ENCODE data around the gene MCC.

Gene MCC

GRCh38 chr5:113123618-113124017 is 364.6 kb downstream of the MCC start:
- Histone ChIP-seq H3K9me3 (ENCODE audit: control insufficient read depth, low read depth, low read length) (no peaks in the 10 kb centered on the region), H3K27me3 (ENCODE audit: control insufficient read depth, insufficient read depth, low read length) (no peaks in the 10 kb centered on the region), H3K27ac (ENCODE audit: low read length) (no peak overlapping the region), H3K36me3 (ENCODE audit: control insufficient read depth, low read depth, low read length) (no peaks in the 10 kb centered on the region), H3K4me3 (ENCODE audit: low read length) (no peak overlapping the region), H3K4me1 (ENCODE audit: control insufficient read depth, low read depth, low read length) (peaks cover 15% of the 10 kb centered on the region), H3K9ac (ENCODE audit: low read length) (no peak overlapping the region)

- no peak overlapping the region for H3K9ac ChIP-seq (ENCODE audit: low read length)
- no peak overlapping the region for H3K27ac ChIP-seq (ENCODE audit: low read length)
- H3K9me3 ChIP-seq (ENCODE audit: control insufficient read depth, low read depth, low read length): no peaks in the 10 kb centered on the region
- H3K27me3 ChIP-seq (ENCODE audit: control insufficient read depth, insufficient read depth, low read length): no peaks in the 10 kb centered on the region
- no peaks in the 10 kb centered on the region for H3K36me3 ChIP-seq (ENCODE audit: control insufficient read depth, low read depth, low read length)
- H3K4me1 ChIP-seq (ENCODE audit: control insufficient read depth, low read depth, low read length): peaks cover 10% of the 10 kb centered on the region
- H3K4me3 ChIP-seq (ENCODE audit: low read length): no peak overlapping the region
These were observed 366.2 kb downstream of the MCC start for GRCh38 chr5:113122053-113122452.

- H3K36me3 ChIP-seq (ENCODE audit: control insufficient read depth, low read depth, low read length): no peaks in the 10 kb centered on the region
- H3K27me3 ChIP-seq (ENCODE audit: control insufficient read depth, insufficient read depth, low read length): no peaks in the 10 kb centered on the region
- no peak overlapping the region for H3K27ac ChIP-seq (ENCODE audit: low read length)
- no peaks in the 10 kb centered on the region for H3K9me3 ChIP-seq (ENCODE audit: control insufficient read depth, low read depth, low read length)
- H3K4me3 ChIP-seq (ENCODE audit: low read length): no peak overlapping the region
- H3K9ac ChIP-seq (ENCODE audit: low read length): no peak overlapping the region
- peaks cover 5% of the 10 kb centered on the region for H3K4me1 ChIP-seq (ENCODE audit: control insufficient read depth, low read depth, low read length)
These were observed 368.9 kb downstream of the MCC start for GRCh38 chr5:113119246-113119924.

GRCh38 chr5:113118765-113119164 is 369.5 kb downstream of the MCC start:
- H3K27me3 ChIP-seq (ENCODE audit: control insufficient read depth, insufficient read depth, low read length): no peaks in the 10 kb centered on the region
- H3K9ac ChIP-seq (ENCODE audit: low read length): no peak overlapping the region
- no peak overlapping the region for H3K27ac ChIP-seq (ENCODE audit: low read length)
- no peak overlapping the region for H3K4me3 ChIP-seq (ENCODE audit: low read length)
- H3K4me1 ChIP-seq (ENCODE audit: control insufficient read depth, low read depth, low read length): peaks cover 1% of the 10 kb centered on the region
- no peaks in the 10 kb centered on the region for H3K9me3 ChIP-seq (ENCODE audit: control insufficient read depth, low read depth, low read length)
- no peaks in the 10 kb centered on the region for H3K36me3 ChIP-seq (ENCODE audit: control insufficient read depth, low read depth, low read length)

GRCh38 chr5:113118298-113118697 is 370.0 kb downstream of the MCC start:
- no peaks in the 10 kb centered on the region for H3K36me3 ChIP-seq (ENCODE audit: control insufficient read depth, low read depth, low read length)
- no peak overlapping the region for H3K9ac ChIP-seq (ENCODE audit: low read length)
- no peak overlapping the region for H3K27ac ChIP-seq (ENCODE audit: low read length)
- H3K27me3 ChIP-seq (ENCODE audit: control insufficient read depth, insufficient read depth, low read length): no peaks in the 10 kb centered on the region
- no peaks in the 10 kb centered on the region for H3K4me1 ChIP-seq (ENCODE audit: control insufficient read depth, low read depth, low read length)
- H3K4me3 ChIP-seq (ENCODE audit: low read length): no peak overlapping the region
- no peaks in the 10 kb centered on the region for H3K9me3 ChIP-seq (ENCODE audit: control insufficient read depth, low read depth, low read length)

GRCh38 chr5:113117543-113118115 is 370.6 kb downstream of the MCC start:
- no peak overlapping the region for H3K4me3 ChIP-seq (ENCODE audit: low read length)
- no peaks in the 10 kb centered on the region for H3K27me3 ChIP-seq (ENCODE audit: control insufficient read depth, insufficient read depth, low read length)
- H3K4me1 ChIP-seq (ENCODE audit: control insufficient read depth, low read depth, low read length): no peaks in the 10 kb centered on the region
- H3K9ac ChIP-seq (ENCODE audit: low read length): no peak overlapping the region
- H3K9me3 ChIP-seq (ENCODE audit: control insufficient read depth, low read depth, low read length): no peaks in the 10 kb centered on the region
- no peak overlapping the region for H3K27ac ChIP-seq (ENCODE audit: low read length)
- no peaks in the 10 kb centered on the region for H3K36me3 ChIP-seq (ENCODE audit: control insufficient read depth, low read depth, low read length)

GRCh38 chr5:113115956-113116355 is 372.3 kb downstream of the MCC start:
- Histone ChIP-seq H3K9me3 (ENCODE audit: control insufficient read depth, low read depth, low read length) (no peaks in the 10 kb centered on the region), H3K9ac (ENCODE audit: low read length) (no peak overlapping the region), H3K4me3 (ENCODE audit: low read length) (no peak overlapping the region), H3K36me3 (ENCODE audit: control insufficient read depth, low read depth, low read length) (no peaks in the 10 kb centered on the region), H3K4me1 (ENCODE audit: control insufficient read depth, low read depth, low read length) (no peaks in the 10 kb centered on the region), H3K27me3 (ENCODE audit: control insufficient read depth, insufficient read depth, low read length) (no peaks in the 10 kb centered on the region), H3K27ac (ENCODE audit: low read length) (no peak overlapping the region)

GRCh38 chr5:113115061-113115460 is 373.2 kb downstream of the MCC start:
- Histone ChIP-seq H3K4me3 (ENCODE audit: low read length) (no peak overlapping the region), H3K4me1 (ENCODE audit: control insufficient read depth, low read depth, low read length) (no peaks in the 10 kb centered on the region), H3K9me3 (ENCODE audit: control insufficient read depth, low read depth, low read length) (no peaks in the 10 kb centered on the region), H3K36me3 (ENCODE audit: control insufficient read depth, low read depth, low read length) (no peaks in the 10 kb centered on the region), H3K27me3 (ENCODE audit: control insufficient read depth, insufficient read depth, low read length) (no peaks in the 10 kb centered on the region), H3K9ac (ENCODE audit: low read length) (no peak overlapping the region), H3K27ac (ENCODE audit: low read length) (no peak overlapping the region)

GRCh38 chr5:113114559-113114958 is 373.7 kb downstream of the MCC start:
- H3K9me3 ChIP-seq (ENCODE audit: control insufficient read depth, low read depth, low read length): no peaks in the 10 kb centered on the region
- H3K4me3 ChIP-seq (ENCODE audit: low read length): no peak overlapping the region
- no peaks in the 10 kb centered on the region for H3K27me3 ChIP-seq (ENCODE audit: control insufficient read depth, insufficient read depth, low read length)
- no peak overlapping the region for H3K27ac ChIP-seq (ENCODE audit: low read length)
- H3K9ac ChIP-seq (ENCODE audit: low read length): no peak overlapping the region
- no peaks in the 10 kb centered on the region for H3K4me1 ChIP-seq (ENCODE audit: control insufficient read depth, low read depth, low read length)
- H3K36me3 ChIP-seq (ENCODE audit: control insufficient read depth, low read depth, low read length): no peaks in the 10 kb centered on the region

- Histone ChIP-seq H3K9me3 (ENCODE audit: control insufficient read depth, low read depth, low read length) (no peaks in the 10 kb centered on the region), H3K9ac (ENCODE audit: low read length) (no peak overlapping the region)
These were observed 375.8 kb downstream of the MCC start for GRCh38 chr5:113112435-113112834.

GRCh38 chr5:113110117-113110516 is 378.1 kb downstream of the MCC start:
- Histone ChIP-seq H3K9ac (ENCODE audit: low read length) (no peak overlapping the region), H3K4me1 (ENCODE audit: control insufficient read depth, low read depth, low read length) (no peaks in the 10 kb centered on the region), H3K36me3 (ENCODE audit: control insufficient read depth, low read depth, low read length) (no peaks in the 10 kb centered on the region), H3K9me3 (ENCODE audit: control insufficient read depth, low read depth, low read length) (no peaks in the 10 kb centered on the region), H3K27me3 (ENCODE audit: control insufficient read depth, insufficient read depth, low read length) (no peaks in the 10 kb centered on the region), H3K4me3 (ENCODE audit: low read length) (no peak overlapping the region), H3K27ac (ENCODE audit: low read length) (no peak overlapping the region)

More at GRCh38 chr5:113112435-113112834, 375.8 kb downstream of the MCC start:
- no peaks in the 10 kb centered on the region for H3K4me1 ChIP-seq (ENCODE audit: control insufficient read depth, low read depth, low read length)
- H3K27ac ChIP-seq (ENCODE audit: low read length): no peak overlapping the region
- H3K27me3 ChIP-seq (ENCODE audit: control insufficient read depth, insufficient read depth, low read length): no peaks in the 10 kb centered on the region
- H3K4me3 ChIP-seq (ENCODE audit: low read length): no peak overlapping the region
- H3K36me3 ChIP-seq (ENCODE audit: control insufficient read depth, low read depth, low read length): no peaks in the 10 kb centered on the region

GRCh38 chr5:113109344-113109743 is 378.9 kb downstream of the MCC start:
- H3K27ac ChIP-seq (ENCODE audit: low read length): no peak overlapping the region
- H3K4me3 ChIP-seq (ENCODE audit: low read length): no peak overlapping the region
- H3K27me3 ChIP-seq (ENCODE audit: control insufficient read depth, insufficient read depth, low read length): no peaks in the 10 kb centered on the region
- H3K36me3 ChIP-seq (ENCODE audit: control insufficient read depth, low read depth, low read length): no peaks in the 10 kb centered on the region
- no peaks in the 10 kb centered on the region for H3K9me3 ChIP-seq (ENCODE audit: control insufficient read depth, low read depth, low read length)
- H3K4me1 ChIP-seq (ENCODE audit: control insufficient read depth, low read depth, low read length): no peaks in the 10 kb centered on the region
- H3K9ac ChIP-seq (ENCODE audit: low read length): no peak overlapping the region
